ENCODE measurements around the gene WNT8B.

- TF ChIP-seq EZH2 (IDR thresholded peaks at IDR 0.05; ENCODE audit: borderline replicate concordance, control insufficient read depth, low read depth, low read length) = no peak
- no peak for TF ChIP-seq CTCF (IDR thresholded peaks at IDR 0.05 in 2 of 3, conservative IDR thresholded peaks at IDR 0.05 in 1 of 3; ENCODE audit: control insufficient read depth in 2 of 3, extremely low read depth in 1 of 3, insufficient read depth in 1 of 3, low read depth in 3 of 3, low read length in 3 of 3)
- no peak for TF ChIP-seq POLR2AphosphoS5 (IDR thresholded peaks at IDR 0.05; ENCODE audit: low read length)
- TF ChIP-seq CHD1 (IDR thresholded peaks at IDR 0.05; ENCODE audit: low read depth, low read length) = no peak
- TF ChIP-seq HDAC6 (IDR thresholded peaks at IDR 0.05; ENCODE audit: unreplicated experiment) = no peak
- TF ChIP-seq NFYB (IDR thresholded peaks at IDR 0.05; ENCODE audit: insufficient read depth, low read depth, low read length) = no peak
- TF ChIP-seq SKIL (IDR thresholded peaks at IDR 0.05; ENCODE audit: low read depth, poor library complexity, severe bottlenecking) = no peak
- TF ChIP-seq FOS (IDR thresholded peaks at IDR 0.05; ENCODE audit: borderline replicate concordance, extremely low read depth, insufficient read length) = no peak
Measured at GRCh38 chr10:100496567-100496966, 33.8 kb downstream of the WNT8B start.

Data from GM12878 (cell line).